HG03460 (cell line): Measurements from ENCODE around the gene ZNF586.
"Not testable (repeated sequence)": the region's sequence is repeated elsewhere in the genome, so short reads cannot be mapped to it uniquely, and the experiment has no call there.

Experiments
- ATAC-seq: cut with Tn5 transposase; IDR thresholded peaks from one replicate; pipeline ENCODE4 v1.9.1; 2021; ENCODE audit not compliant: unreplicated experiment

ZNF586 gene

DNA sequence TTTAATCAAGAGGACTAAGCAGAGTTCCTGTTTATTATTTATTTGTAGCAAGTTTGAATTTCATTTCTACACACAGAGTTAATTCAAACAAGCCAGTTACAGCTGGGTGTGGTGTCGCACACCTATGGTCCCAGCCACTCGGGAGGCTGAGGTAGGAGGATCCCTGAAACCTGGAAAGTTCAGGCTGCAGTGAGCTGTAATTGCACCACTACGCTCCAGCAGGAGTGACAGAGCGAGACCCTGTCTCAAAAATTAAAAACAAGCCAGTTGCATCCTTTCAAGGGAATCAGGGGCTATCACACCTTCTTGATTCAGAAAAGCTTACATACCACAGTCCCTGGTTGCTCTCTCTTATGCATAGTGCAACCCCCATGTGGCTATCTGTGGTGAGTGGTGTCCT lies 19.8 kb downstream of the ZNF586 start:
- no peak for ATAC-seq

- ATAC-seq: not testable (repeated sequence)
Measured at GRCh38 chr19:57796580-57796979, 27.1 kb downstream of the ZNF586 start.

GRCh38 chr19:57800696-57801095 lies 31.2 kb downstream of the ZNF586 start:
- ATAC-seq: no peak

DNA sequence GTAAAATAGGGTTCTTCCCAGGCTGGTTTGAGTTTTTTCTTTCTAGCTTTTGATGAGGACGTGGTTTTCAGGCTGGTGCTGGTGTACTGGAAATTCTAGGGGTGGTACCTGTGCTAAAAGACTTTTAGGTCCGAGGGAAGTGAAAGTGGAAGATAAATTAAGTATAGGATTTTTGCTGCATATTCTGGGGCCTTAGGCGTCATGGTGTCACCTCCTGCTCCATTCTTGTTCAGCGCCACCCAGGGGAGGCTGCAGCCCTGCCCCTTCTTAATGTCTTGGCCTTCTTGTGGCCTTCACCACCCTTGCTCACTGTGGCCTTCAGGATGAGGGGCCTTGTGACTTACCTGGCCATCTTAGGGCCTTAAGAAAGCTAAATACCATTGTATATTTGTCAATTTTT lies 32.8 kb downstream of the ZNF586 start:
- no peak for ATAC-seq

- ATAC-seq: no peak
Measured at GRCh38 chr19:57803265-57803593, 33.8 kb downstream of the ZNF586 start.

DNA sequence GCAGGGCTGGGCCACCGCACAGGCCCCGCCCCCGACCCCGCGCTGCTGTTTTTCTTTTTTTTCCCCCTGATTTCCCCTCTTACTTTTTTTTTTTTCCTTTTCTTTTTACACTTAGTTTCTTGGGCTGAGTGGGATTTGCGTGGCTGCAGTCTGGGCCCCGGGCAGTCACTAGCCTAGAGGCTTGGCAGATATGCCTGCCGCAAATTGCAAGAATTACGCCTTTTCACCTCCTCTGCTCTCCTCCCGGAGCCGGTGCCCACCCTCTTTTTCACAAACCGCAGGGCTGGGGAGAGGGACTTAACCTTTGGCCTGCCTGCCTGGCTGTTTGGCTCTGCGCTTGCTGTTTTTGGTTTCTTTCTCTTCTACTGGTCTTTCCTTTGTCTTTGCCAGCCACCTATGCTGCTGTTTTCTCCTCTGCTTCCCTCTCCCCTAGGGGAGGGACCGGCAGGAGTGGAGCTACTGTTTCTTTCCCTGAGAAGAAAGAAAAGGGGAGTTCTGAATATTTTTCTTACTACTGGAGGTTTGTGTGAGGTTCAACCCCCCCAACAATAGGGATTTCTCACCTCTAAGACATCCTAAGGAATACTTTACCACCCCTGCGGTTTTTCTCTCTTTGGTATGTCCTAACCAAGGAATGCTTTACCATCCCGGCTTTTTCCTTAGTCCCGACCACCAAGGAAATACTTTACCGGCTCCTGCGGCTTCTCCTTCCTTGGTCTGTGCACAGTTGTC lies 34.3 kb downstream of the ZNF586 start:
- no peak for ATAC-seq

GRCh38 chr19:57807541-57807940 lies 38.1 kb downstream of the ZNF586 start:
- ATAC-seq: no peak

GRCh38 chr19:57810410-57811295 lies 41.2 kb downstream of the ZNF586 start:
- ATAC-seq: not testable (repeated sequence)

DNA sequence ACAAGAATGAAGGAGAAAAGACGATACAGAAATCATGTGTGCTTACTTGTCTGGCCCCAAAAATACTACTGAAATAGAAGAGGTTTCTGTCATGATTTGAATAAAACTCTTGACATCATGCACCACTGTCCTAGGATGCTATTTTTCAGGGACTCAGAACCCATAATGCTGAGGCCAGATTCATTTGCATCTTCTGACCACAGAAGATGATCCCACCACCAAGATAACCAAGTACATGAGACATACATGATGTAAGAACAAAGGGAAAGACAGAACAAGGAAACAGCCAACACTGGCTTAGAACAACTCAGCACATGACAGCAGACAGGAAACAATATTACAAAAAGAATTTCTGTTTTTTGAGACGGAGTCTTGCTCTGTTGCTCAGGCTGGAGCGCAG lies 42.8 kb downstream of the ZNF586 start:
- no peak for ATAC-seq

GRCh38 chr19:57812975-57813820 lies 43.7 kb downstream of the ZNF586 start:
- ATAC-seq: not testable (repeated sequence)

DNA sequence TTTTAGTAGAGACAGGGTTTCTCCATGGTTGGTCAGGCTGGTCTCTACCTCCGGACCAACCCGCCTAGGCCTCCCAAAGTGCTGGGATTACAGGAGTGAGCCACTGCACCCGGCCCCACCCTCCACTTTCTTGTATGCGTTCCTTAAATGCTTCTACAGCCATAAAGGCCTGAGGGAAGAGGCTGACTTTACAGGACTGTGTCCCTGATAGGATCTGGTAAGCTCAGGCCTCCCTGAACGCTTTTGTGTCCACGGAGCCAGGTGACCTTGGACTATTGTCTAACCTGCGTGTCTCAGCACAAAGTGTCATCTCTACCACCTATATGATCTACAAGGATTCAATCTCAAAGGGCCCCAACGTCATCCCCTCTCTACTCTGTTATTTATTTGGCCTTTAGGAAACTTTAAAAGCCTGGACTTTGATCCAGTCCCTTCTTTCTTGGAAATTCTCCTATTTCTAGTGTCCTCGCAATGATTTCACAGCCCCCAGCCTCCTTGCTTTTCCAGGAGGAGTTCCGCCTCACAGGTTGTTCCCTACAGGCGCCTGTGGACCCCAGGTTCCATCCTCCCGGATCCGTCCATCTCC lies 44.5 kb downstream of the ZNF586 start:
- no peak for ATAC-seq

DNA sequence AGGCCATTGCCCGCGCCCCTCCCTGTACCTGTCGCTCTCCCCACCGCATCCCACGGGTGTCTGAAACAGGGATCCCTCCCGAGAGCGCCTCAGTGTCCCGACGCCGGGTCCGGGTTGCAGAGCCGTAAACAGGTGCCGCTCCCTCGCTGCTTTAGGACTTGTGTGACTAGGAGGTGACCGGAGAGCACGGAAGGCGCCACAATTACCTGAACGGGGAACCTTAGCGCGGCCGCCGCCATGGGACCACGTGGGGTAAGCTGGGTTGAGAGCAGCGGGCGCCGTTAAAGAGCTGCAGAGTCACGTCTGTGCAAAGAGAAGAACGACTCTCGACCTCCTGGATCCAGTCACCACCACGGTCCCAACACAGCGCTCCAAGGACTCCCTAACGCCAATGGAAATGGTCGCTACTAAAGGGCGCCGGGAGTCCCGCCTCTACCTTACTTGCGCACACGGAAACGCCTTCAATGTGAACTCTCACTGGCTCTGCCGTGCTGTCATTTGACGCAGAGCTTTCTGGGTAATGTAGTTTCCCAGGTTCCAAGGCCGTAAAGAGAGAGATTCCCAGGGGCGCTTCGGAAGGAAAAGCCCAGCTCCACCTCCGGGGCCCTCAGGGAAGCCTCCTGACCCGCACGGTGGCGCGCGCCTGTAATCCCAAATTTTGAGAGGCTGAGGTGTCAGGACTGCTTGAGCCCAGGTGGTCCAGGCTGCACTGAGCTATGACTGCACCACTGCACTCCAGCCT lies 45.2 kb downstream of the ZNF586 start, which contains the start of gene ZNF552:
TSS of gene ZNF552 (minus strand) at position 409 of the 742 bp plus-strand sequence. CDS start at position 239, 170 bp downstream.
- ATAC-seq: peak; percentile 79

- no peak for ATAC-seq
Measured at GRCh38 chr19:57815247-57816075, 46.0 kb downstream of the ZNF586 start.

GRCh38 chr19:57816652-57817051 lies 47.2 kb downstream of the ZNF586 start:
- no peak for ATAC-seq

DNA sequence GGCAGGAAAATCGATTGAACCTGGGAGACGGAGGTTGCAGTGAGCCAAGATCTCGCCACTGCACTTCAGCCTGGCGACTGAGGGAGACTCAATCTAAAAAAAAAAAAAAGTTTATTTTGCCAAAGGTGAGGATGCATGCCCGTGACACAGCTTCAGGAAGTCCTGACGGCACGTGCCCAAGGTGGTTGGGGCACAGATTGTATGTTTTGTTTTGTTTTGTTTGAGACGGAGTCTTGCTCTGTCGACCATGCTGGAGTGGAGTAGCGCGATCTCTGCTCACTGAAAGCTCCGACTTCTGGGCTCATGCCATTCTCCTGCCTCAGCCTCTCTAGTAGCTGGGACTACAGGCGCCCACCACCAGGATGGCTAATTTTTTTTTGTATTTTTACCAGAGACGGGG lies 48.5 kb downstream of the ZNF586 start:
- no peak for ATAC-seq

DNA sequence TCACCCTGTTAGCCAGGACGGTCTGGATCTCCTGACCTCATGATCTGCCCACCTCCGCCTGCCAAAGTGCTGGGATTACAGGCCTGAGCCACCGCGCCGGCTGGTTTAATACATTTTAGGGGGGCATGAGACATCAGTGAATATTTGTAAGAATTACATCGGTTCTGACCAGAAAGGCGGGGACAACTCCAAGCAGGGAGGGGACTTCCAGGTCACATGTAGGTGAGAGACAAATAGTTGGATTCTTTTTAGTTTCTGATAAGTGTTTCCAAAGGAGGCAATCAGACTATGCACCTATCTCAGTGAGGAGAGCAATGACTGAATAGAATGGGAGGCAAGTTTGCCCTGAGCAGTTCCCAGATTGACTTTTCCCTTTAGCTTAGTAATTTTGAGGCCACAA lies 48.9 kb downstream of the ZNF586 start:
- ATAC-seq: no peak

DNA sequence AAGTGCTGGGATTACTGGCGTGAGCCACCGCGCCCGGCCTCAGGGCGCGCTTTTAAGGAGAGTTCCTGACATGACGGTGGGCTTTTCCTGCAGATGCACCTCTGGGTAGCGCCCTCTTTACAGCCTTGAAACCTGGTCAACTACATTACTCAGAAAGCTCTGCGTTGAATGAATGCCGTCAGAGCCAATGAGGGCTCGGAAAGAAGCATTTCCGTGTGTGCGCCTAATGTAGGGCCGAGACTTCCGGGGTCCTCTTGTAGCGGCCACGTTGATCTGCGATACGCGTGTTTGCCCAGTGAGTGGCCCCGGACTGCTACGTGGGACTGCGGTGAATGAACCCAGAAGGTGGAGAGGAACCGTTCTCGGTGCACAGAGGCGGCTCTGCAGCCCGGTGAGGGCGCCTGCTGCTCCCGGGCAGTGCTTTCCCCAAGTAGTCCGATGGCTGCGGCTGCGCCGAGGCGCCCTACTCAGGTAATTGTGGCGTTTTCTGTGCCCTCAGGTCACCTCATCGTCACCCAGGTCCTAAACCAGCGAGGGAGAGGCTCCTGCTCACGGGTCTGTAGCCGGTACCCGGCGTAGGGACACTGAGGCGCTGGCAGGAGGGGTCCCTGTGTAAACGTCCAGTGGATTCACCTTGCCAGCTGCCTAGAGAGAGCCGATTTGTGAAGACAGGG lies 50.1 kb downstream of the ZNF586 start:
- peak; percentile 74 for ATAC-seq

DNA sequence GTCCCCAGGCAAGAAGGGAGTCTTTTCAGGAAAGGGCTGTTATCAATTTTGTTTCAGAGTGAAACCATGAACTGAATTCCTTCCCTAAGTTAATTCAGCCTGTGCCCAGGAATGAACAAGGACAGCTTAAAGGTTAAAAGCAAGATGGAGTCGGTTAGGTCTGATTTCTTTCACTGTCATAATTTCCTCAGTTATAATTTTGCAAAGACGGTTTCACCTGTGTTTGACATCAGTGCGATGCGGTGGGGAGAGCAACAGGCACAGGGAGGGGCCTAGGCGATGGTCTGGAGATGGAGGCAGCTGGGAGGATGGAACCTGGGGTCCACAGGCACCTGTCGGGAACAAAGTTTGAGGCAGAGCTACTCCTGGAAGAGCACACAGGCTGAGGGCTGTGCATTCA lies 51.1 kb downstream of the ZNF586 start:
- no peak for ATAC-seq

- ATAC-seq: not testable (repeated sequence)
Measured at GRCh38 chr19:57821095-57821494, 51.6 kb downstream of the ZNF586 start.
